HG02763 (cell line): ENCODE data around the gene EXPH5.

Experiments used
- ATAC-seq: cut with Tn5 transposase; IDR thresholded peaks from one replicate; pipeline ENCODE4 v1.9.1; 2021; ENCODE audit warnings: mild to moderate bottlenecking, moderate library complexity; ENCODE audit not compliant: unreplicated experiment

Gene EXPH5

GRCh38 chr11:108527382-108527781 lies 66.2 kb downstream of the EXPH5 start:
- ATAC-seq = no peak

GRCh38 chr11:108525161-108525560 lies 68.4 kb downstream of the EXPH5 start:
- no peak for ATAC-seq

DNA sequence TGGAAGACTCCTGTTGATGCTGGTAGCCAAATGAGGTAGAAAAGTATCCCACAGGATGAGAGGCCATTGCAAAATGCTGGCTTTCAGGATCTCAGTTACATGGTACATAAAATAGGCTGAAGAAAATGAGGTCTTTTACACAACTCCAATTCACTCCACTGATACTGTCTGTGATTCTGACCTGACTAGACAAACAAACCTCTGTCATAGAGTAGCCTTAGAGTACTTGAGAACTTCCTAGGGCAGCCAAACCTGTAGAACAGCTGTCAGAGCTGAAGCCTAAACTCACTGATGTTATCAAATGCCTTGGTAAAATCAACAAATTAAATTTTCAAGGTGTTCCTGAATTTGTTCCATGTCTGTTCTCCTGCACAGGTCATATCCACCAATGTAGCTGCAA lies 69.1 kb downstream of the EXPH5 start:
- no peak for ATAC-seq

GRCh38 chr11:108522318-108522717 lies 71.2 kb downstream of the EXPH5 start:
- no peak for ATAC-seq

- ATAC-seq = no peak
Observed at GRCh38 chr11:108518581-108518980, 75.0 kb downstream of the EXPH5 start.

DNA sequence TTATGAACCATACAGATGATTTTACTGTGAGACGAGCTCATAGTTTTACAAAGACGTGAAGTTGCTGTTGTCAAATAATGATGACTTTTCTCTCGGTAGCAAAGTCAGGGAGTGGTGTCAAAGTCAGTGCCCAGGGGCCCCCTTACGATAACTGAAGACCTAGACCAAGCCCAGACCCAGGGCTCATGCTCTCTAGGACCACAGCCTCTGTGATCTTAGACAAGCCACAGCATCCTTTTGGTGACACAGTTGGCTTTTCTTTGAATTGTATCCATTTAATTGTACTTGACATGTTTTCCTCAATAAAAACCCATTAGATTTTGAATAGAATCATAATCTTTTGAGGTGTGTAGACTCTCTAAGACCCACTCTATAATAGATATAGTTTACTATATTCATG lies 77.4 kb downstream of the EXPH5 start:
- ATAC-seq = no peak

- ATAC-seq = no peak
Observed at GRCh38 chr11:108512708-108513107, 80.9 kb downstream of the EXPH5 start.

GRCh38 chr11:108511851-108512474 lies 81.6 kb downstream of the EXPH5 start:
- no peak for ATAC-seq

- no peak for ATAC-seq
Observed at GRCh38 chr11:108508653-108509593, 84.6 kb downstream of the EXPH5 start.

- ATAC-seq = no peak
Observed at GRCh38 chr11:108501396-108501795, 92.2 kb downstream of the EXPH5 start.

- no peak for ATAC-seq
Observed at GRCh38 chr11:108500721-108501120, 92.8 kb downstream of the EXPH5 start.

GRCh38 chr11:108500169-108500568 lies 93.4 kb downstream of the EXPH5 start:
- no peak for ATAC-seq

DNA sequence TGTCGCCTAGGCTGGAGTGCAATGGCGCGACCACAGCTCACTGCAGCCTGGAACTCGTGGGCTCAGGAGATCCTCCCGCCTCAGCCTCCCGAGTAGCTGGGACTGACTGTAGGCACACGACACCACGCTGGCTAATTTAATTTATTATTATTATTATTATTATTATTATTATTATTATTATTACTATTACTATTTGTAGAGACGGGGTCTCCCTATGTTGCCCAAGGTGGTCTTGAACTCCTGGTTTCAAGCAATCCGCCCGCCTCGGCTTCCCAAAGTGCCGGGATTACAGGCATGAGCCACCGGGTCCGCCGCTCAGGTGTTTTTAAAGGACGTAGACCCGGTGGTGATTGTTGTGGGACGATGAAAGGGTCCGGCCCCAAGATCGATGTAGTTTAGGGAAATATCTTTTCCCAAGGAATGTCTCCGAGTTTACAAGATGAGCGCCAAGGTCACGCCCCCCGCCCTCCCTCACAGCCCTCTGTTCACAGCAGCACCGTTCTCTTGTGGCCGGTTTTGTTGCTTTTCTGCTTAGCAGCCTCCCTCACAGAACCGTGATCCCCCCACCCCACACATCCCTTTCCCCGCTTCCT lies 94.7 kb downstream of the EXPH5 start:
- no peak for ATAC-seq

GRCh38 chr11:108498046-108498815 lies 95.3 kb downstream of the EXPH5 start, which contains the start of gene POGLUT3:
TSS of gene POGLUT3 (minus strand) at chr11:108498384. CDS start at chr11:108498366, 18 bp downstream.
- ATAC-seq = peak; percentile 52

GRCh38 chr11:108497317-108498045 lies 96.1 kb downstream of the EXPH5 start:
- peak; percentile 62 for ATAC-seq

GRCh38 chr11:108496643-108497256 lies 96.8 kb downstream of the EXPH5 start:
- ATAC-seq = no peak

GRCh38 chr11:108495326-108495725 lies 98.2 kb downstream of the EXPH5 start:
- ATAC-seq = no peak

GRCh38 chr11:108494182-108494581 lies 99.4 kb downstream of the EXPH5 start:
- no peak for ATAC-seq

GRCh38 chr11:108491936-108492335 lies 101.6 kb downstream of the EXPH5 start:
- ATAC-seq = no peak

DNA sequence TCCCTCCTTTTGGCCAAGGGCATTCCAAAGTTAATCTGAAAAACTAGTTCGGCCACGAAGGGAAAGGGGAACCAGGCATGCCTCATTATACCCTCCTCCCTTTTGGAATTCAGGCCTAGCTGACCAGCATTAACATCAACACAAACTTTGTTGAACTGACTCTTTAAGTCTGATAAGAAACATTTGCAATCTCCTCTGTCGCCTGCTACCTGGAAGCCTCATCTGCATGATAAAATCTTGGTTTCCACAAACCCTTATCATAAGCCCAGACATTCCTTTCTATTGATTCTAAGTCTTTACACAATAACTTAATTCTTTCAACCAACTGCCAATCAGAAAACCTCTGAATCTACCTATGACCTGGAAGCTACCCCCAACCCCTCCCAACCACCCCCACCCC lies 106.7 kb downstream of the EXPH5 start:
- no peak for ATAC-seq
